Measurements from ENCODE around the gene LSS.
"Not testable (repeated sequence)": the region's sequence is repeated elsewhere in the genome, so short reads cannot be mapped to it uniquely, and the experiment has no call there.

The LSS gene

GRCh38 chr21:46246345-46246744 is 17.8 kb upstream of the LSS start:
- DNase-seq, result no peak

GRCh38 chr21:46245213-46245915 is 16.8 kb upstream of the LSS start:
- DNase-seq, result no peak

- DNase-seq, result no peak
Measured at GRCh38 chr21:46244602-46245001, 16.0 kb upstream of the LSS start.

- peak in 3 of 51 donors; percentile 18 to 46 (median 24) for DNase-seq
Measured at GRCh38 chr21:46243960-46244361, 15.4 kb upstream of the LSS start.

- DNase-seq, result no peak
Measured at GRCh38 chr21:46243325-46243724, 14.8 kb upstream of the LSS start.

- not testable (repeated sequence) for DNase-seq
Measured at GRCh38 chr21:46241577-46241976, 13.0 kb upstream of the LSS start.

- DNase-seq, result no peak
Measured at GRCh38 chr21:46239817-46240325, 11.3 kb upstream of the LSS start.

- DNase-seq, result no peak
Measured at GRCh38 chr21:46237474-46237873, 8.9 kb upstream of the LSS start.

GRCh38 chr21:46234436-46234950 is 5.9 kb upstream of the LSS start:
- DNase-seq, result no peak

- peak in 1 of 51 donors; percentile 12 for DNase-seq
Measured at GRCh38 chr21:46229923-46230260, 1.3 kb upstream of the LSS start.

GRCh38 chr21:46229133-46229922 is 754 bp upstream of the LSS start:
- DNase-seq, result peak in 9 of 51 donors; percentile 50 to 82 (median 77)

GRCh38 chr21:46227811-46228344 is 696 bp downstream of the LSS start:
- DNase-seq, result peak in 1 of 51 donors; percentile 26

- peak in 3 of 51 donors; percentile 8 to 46 (median 27) for DNase-seq
Measured at GRCh38 chr21:46226920-46227599, 1.5 kb downstream of the LSS start.

GRCh38 chr21:46226146-46226545 is 2.4 kb downstream of the LSS start:
- DNase-seq, result peak in 1 of 51 donors; percentile 30

GRCh38 chr21:46223661-46224060 is 4.9 kb downstream of the LSS start:
- not testable (repeated sequence) for DNase-seq

- DNase-seq, result no peak
Measured at GRCh38 chr21:46223217-46223616, 5.4 kb downstream of the LSS start.

- DNase-seq, result no peak
Measured at GRCh38 chr21:46222436-46223116, 6.0 kb downstream of the LSS start.

GRCh38 chr21:46221664-46222435 is 6.7 kb downstream of the LSS start:
- DNase-seq, result no peak

- DNase-seq, result no peak
Measured at GRCh38 chr21:46220847-46221246, 7.7 kb downstream of the LSS start.

- DNase-seq, result no peak
Measured at GRCh38 chr21:46220275-46220810, 8.2 kb downstream of the LSS start.

Data from hypothalamus (tissue), 51 donors.